ENCODE results near the gene C1orf21.
A peak's percentile ranks its signal among the peaks of the same experiment; 100 is the strongest.
"Not testable (repeated sequence)": the region's sequence is repeated elsewhere in the genome, so short reads cannot be mapped to it uniquely, and the experiment has no call there.

Gene C1orf21

GRCh38 chr1:184386312-184387068, at the start of gene C1orf21:
TSS of gene C1orf21 (plus strand) at chr1:184387029. CDS start at chr1:184477510, 90,481 bp downstream.
- peak; percentile 76 to 78 for DNase-seq

DNA sequence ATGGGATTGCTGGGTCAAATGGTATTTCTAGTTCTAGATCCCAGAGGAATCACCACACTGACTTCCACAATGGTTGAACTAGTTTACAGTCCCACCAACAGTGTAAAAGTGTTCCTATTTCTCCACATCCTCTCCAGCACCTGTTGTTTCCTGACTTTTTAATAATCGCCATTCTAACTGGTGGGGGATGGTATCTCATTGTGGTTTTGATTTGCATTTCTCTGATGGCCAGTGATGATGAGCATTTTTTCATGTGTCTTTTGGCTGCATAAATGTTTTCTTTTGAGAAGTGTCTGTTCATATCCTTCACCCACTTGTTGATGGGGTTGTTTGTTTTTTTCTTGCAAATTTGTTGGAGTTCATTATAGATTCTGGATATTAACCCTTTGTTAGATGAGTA, 49.0 kb upstream of the C1orf21 start:
- not testable (repeated sequence) for DNase-seq

DNA sequence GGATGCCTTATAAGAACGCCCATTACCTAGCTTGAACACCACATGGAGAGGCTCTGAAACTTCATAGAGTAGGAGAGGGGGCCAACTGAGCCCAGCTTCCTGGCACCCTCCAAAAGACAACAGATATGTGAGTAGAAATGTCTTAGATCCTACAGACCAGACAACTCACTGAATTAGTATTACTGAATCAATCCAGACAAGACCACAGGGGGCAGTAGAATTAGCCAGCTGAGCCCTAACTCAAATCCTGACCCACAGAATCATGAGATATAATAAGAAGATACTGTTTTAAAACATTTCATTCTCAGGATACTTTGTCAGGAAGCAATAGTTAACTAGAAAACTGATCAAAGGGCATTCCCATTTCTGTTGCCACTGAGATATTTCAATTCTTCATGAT, 45.8 kb upstream of the C1orf21 start:
- DNase-seq, result no peak

DNA sequence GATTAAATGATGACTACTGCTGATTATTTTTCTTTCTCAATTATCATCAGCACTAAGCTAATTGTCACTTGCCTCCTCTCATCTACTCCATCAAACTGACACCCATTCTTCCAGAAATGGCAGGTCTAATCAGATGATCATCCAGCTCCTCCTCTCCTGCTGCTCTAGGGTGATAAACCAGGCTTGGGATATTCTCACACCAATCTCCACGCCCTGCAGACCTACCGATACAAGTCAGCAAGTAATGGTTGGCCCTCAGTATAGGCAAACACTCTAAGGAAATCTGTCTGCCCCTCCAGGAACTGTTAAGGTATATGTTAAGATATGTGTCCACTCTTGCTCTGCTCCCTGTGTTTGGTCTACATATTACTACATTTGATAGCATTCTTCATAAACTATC, 36.3 kb upstream of the C1orf21 start:
- DNase-seq, result no peak

DNA sequence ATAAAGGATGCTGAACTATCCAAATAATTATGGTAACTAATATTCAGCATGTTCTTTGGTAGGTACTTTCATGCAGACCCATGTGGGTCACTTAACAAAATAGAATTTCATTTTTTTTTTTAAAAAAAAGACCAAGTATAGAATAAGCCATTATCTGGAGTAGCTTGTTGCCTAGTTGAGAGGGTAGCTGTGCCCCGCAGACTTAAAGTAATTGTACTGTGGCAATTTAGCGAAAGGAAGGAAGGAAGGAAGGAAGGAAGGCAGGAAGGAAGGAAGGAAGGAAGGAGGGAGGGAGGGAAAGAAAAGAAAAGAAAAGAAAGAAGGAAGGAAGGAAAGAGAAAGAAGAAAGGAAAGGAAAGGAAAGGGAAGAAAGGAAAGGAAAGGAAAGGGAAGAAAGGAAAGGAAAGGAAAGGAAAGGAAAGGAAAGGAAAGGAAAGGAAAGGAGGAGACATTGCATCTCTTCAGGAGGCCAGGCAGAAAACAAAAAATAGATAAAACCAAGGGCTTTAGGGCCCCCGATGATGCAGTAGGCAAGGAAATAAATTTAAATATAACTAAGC, 35.3 kb upstream of the C1orf21 start:
- no peak for DNase-seq

DNA sequence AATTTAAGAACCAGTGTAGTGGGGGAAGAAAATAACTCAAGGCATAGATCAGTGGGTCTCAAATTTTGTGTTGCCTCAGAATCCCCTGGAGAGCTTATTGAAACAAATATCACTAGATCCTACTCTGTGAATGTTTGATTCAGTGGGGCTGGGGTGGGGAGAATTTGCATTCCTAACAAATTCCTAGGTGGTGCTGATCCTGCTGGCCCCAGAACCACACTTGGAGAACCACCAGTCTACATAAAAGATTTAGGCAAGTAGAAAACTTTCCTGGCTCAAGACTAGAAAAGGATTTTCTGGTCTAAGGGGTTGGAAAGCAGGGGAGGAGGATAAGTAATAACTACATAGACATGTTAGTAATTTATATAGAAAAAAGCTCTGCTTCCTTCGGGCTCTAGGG, 34.1 kb upstream of the C1orf21 start:
- DNase-seq, result no peak

DNA sequence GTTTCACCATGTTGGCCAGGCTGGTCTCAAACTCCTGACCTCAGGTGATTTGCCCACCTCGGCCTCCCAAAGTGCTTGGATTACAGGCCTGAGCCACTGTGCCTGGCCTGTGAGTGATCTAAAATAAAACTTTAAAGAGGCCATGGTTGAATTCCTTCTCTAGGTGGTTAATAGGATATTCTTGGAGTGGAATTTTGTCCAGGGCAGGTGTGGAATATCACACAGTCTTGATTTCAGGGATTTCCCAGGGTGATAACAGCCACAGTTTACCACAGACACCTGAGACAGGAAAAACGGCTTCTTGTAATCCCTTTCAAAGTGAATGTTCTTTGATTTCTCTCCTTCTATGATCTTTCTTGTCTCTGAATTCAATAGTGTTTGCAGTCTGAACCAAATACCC, 32.1 kb upstream of the C1orf21 start:
- no peak for DNase-seq

DNA sequence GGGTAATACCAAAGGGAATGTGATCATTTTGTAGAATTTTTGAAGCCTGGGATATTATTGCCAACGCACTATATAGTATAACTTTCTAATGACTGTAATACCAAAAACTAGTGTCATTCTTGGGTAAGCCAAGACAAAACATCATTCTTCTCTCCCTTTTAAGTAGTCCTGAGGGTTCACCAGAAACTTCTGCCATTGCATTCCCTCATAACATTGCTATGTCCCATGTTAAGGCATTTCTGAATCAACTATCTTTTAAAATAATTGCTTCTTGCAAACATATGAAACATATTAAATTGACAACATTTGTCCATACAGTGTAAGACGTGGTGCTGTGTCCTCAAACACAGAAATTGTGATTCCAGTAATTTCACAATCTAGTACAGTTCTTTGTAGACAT, 29.9 kb upstream of the C1orf21 start:
- no peak for DNase-seq

DNA sequence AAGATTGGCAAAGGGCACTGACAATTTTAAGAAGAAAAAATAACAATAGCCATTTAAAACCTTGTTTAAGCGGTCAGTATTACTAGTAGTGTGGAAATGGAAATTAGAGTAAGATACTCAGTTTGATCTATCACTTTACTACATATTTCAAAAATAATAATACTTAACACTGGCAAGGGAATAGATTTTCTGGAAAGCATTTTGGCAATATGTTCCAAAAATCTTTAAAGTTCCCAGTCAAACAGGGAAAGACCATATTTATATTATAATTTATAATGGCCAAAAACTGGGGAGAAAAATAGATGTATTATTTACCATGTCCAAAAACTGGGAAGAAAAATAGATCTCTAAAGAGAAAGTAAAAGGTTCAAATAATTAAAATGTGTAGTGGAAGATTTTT, 28.6 kb upstream of the C1orf21 start:
- DNase-seq, result no peak

DNA sequence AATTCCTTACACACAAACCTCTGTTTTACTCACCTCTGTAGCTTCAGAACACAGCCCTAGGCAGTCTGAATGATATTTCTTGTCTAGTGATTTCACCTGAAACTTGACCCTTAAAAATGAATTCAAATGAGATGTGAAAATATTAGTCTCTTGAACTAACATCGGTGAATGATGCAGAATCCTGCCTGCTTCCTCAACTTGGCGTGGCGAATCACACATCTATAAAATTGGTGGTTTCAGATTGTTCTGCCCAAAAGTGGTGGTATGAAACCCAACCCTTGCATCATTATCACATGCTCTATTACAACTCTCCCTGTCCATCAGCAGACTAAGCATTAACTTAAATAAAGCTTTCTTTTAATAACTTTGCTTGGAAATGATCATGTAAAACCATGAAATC, 26.9 kb upstream of the C1orf21 start:
- DNase-seq, result peak in 1 of 2 donors; percentile 15

- peak in 1 of 2 donors; percentile 12 for DNase-seq
Observed at GRCh38 chr1:184362876-184363275, 24.0 kb upstream of the C1orf21 start.

DNA sequence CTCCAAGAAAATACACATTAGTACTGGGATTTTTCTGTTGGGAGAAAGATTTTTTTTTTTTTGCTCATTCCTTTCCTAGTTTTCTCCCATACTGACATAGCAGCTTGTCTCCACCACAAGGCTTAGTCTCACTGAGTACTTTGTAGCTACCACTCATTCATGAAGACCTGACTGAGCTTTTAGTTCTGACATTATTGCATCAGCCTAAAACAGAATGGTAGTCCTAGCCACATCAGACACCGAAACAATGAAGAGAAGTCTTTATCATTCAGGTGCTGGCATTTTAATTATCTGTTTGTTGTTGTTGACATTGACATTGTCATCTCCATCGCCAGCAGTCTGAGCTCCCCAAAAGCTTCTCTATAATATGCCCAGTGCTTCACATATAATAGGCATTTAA, 21.1 kb upstream of the C1orf21 start:
- no peak for DNase-seq

- peak in 1 of 2 donors; percentile 26 for DNase-seq
Observed at GRCh38 chr1:184366997-184367396, 19.8 kb upstream of the C1orf21 start.

GRCh38 chr1:184367427-184368038, 19.3 kb upstream of the C1orf21 start:
- DNase-seq, result no peak

DNA sequence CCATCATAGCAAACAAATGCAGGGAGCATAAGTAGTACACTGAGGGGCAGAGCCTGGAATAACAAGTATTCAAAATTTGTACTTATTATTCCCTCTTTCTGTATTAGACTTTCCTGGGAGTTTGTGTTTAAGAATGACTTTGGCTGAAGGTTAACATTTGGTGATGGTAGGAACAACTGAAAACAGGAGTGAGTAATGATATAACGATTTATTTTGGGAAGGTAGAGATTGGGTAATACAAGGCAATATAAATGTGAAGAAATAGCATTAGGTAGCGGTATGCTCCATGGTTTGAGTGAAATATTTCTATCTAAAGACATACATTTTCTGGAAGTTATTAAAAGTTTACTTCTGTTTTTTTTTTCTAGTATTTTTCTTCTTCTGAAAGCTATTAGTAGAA, 18.5 kb upstream of the C1orf21 start:
- no peak for DNase-seq

- no peak for DNase-seq
Observed at GRCh38 chr1:184370850-184371249, 16.0 kb upstream of the C1orf21 start.

GRCh38 chr1:184373155-184373554, 13.7 kb upstream of the C1orf21 start:
- no peak for DNase-seq

- DNase-seq, result no peak
Observed at GRCh38 chr1:184376369-184376768, 10.5 kb upstream of the C1orf21 start.

- no peak for DNase-seq
Observed at GRCh38 chr1:184379111-184379752, 7.6 kb upstream of the C1orf21 start.

DNA sequence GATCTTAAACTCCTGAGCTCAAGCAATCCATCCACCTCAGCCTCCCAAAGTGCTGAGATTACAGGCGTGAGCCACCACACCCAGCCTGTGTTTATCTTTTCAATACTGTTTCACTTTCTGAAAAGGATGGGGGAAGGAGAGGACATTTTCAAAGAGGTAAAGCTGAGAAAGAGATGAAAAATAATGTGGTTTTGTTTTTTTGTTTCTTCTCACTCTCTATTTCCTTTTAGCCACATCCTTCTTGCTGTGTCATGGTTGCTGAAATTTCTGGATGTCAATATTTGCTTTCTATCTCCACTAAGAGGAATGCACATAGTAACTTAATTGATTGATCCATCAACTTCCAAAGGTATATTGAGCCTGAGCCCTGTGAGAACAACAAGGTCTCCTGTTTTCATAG, 6.4 kb upstream of the C1orf21 start:
- no peak for DNase-seq

DNA sequence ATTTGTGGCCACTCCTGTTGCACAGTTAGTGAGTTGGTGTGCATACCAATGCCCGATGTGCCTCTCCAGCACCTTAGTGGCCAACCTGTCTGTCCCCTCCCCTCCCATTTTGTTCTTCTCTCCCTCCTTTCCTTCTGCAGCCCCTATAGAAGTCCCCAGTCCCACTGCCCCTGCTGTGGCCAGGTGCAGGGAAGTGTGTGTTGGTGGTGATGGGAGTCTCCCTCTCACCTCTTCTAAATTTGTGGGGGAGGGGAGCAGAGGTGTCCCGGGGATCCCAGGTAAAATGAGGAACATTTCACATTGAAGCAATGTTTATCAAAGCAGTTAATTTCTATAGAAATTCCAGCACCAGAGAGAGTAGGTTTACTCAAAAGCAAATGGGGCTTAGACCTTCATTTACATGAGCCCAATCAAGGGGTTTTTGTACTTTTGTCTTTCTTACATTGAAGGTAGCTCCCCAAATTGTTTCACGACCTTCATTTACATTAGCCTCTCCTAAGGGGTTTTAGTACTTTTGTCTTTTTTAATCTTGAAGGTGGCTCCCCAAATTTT, 3.0 kb upstream of the C1orf21 start:
- no peak for DNase-seq

GRCh38 chr1:184385865-184386311, 941 bp upstream of the C1orf21 start:
- DNase-seq, result no peak

GRCh38 chr1:184387069-184387475, 243 bp downstream of the C1orf21 start:
- DNase-seq, result no peak

All from inflammatory macrophage treated with lipopolysaccharide for 1 hour (primary cell).